Activated B cell treated with CpG ODN at 0.5 μM for 24 hours (primary cell): ENCODE measurements around the gene TICRR. TPM values are rescaled to one million over a fixed set of nuclear protein-coding genes. Genes with fewer than 3 reads are reported as not detected.

ENCODE experiments used
- ATAC-seq: fragments of 200-7000 bp; cut with Tn5 transposase; one replicate; pipeline ENCODE4 v1.10.0; 2021; ENCODE audit warnings: low read depth, mild to moderate bottlenecking, moderate library complexity
- CTCF ChIA-PET: fragments of 350-600 bp; sonication (Branson Sonifier 250); formaldehyde crosslinking; loops from one replicate; lab custom pipeline; 2021; ENCODE audit warnings: antibody characterized with exemption; lab: Charles Lee
- POLR2A ChIA-PET: fragments of 350-600 bp; sonication (Branson Sonifier 250); formaldehyde crosslinking; loops from one replicate; lab custom pipeline; 2021; ENCODE audit warnings: antibody characterized with exemption; lab: Charles Lee
- DNase-seq: peaks from one replicate; pipeline ENCODE4 v3.0.0; 2022
- H3K27ac Mint-ChIP-seq: one replicate; pipeline ENCODE4 v1.8.0; 2020; ENCODE audit warnings: mixed read lengths
- H3K27me3 Mint-ChIP-seq: one replicate; pipeline ENCODE4 v1.8.0; 2021; ENCODE audit warnings: mixed read lengths
- H3K36me3 Mint-ChIP-seq: one replicate; pipeline ENCODE4 v1.8.0; 2021; ENCODE audit warnings: low read depth, mixed read lengths
- H3K4me1 Mint-ChIP-seq: one replicate; pipeline ENCODE4 v1.8.0; 2021; ENCODE audit warnings: mixed read lengths
- H3K4me3 Mint-ChIP-seq: one replicate; pipeline ENCODE4 v1.8.0; 2020; ENCODE audit warnings: mild to moderate bottlenecking, mixed read lengths
- H3K9me3 Mint-ChIP-seq: one replicate; pipeline ENCODE4 v1.8.0; 2020; ENCODE audit warnings: mixed read lengths
- intact Hi-C: fragments of 100-400 bp; cut with micrococcal nuclease; formaldehyde crosslinking; loops from one replicate; pipeline ENCODE4 v1.15.1; 2024
- total RNA-seq: library from RNA; stranded (reverse); gene quantifications from 2 replicates; pipeline ENCODE4 v1.2.3, GENCODE V29; 2022
- TF ChIP-seq, protein P1 (sequence below): fragments of 200-600 bp; IDR thresholded peaks from one replicate; pipeline ENCODE4 v1.8.0; 2022; ENCODE audit warnings: antibody characterized with exemption, mild to moderate bottlenecking

The TICRR gene
- total RNA-seq, 1 donor from 2014 or later = 0.69 TPM

DNA sequence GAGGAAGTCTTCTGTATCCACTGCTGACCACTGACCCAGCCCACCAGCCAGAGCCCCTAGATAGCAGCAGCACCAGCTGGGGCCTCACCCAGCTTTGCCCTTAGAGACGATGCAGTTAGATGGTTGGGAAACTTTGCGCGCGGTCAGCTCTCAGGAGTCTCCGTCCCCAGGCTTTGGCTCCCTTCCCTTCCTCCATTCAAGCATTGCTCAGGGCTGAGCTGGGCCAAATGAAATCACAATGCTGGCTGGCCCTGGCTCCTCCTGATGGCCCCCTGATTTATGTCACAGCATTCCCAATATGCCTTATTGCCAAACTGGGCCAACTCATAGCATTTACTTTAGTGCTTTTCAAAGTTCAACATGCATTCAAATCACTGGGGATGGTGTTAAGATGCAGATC, 44.3 kb upstream of the TICRR start:
- Mint-ChIP-seq H3K36me3 (no peaks in the 10 kb centered on the region), H3K4me1 (no peaks in the 10 kb centered on the region), H3K4me3 (no peak overlapping the region), H3K27me3 (peaks cover 17% of the 10 kb centered on the region), H3K27ac (no peak overlapping the region), H3K9me3 (peaks cover 4% of the 10 kb centered on the region)
- TF ChIP-seq, protein P1, sequence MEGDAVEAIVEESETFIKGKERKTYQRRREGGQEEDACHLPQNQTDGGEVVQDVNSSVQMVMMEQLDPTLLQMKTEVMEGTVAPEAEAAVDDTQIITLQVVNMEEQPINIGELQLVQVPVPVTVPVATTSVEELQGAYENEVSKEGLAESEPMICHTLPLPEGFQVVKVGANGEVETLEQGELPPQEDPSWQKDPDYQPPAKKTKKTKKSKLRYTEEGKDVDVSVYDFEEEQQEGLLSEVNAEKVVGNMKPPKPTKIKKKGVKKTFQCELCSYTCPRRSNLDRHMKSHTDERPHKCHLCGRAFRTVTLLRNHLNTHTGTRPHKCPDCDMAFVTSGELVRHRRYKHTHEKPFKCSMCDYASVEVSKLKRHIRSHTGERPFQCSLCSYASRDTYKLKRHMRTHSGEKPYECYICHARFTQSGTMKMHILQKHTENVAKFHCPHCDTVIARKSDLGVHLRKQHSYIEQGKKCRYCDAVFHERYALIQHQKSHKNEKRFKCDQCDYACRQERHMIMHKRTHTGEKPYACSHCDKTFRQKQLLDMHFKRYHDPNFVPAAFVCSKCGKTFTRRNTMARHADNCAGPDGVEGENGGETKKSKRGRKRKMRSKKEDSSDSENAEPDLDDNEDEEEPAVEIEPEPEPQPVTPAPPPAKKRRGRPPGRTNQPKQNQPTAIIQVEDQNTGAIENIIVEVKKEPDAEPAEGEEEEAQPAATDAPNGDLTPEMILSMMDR = no peak
- ATAC-seq (no peak), DNase-seq (no peak)
- POLR2A ChIA-PET = no interaction called here
- intact Hi-C loops = no loop called here
- CTCF ChIA-PET = no interaction called here

DNA sequence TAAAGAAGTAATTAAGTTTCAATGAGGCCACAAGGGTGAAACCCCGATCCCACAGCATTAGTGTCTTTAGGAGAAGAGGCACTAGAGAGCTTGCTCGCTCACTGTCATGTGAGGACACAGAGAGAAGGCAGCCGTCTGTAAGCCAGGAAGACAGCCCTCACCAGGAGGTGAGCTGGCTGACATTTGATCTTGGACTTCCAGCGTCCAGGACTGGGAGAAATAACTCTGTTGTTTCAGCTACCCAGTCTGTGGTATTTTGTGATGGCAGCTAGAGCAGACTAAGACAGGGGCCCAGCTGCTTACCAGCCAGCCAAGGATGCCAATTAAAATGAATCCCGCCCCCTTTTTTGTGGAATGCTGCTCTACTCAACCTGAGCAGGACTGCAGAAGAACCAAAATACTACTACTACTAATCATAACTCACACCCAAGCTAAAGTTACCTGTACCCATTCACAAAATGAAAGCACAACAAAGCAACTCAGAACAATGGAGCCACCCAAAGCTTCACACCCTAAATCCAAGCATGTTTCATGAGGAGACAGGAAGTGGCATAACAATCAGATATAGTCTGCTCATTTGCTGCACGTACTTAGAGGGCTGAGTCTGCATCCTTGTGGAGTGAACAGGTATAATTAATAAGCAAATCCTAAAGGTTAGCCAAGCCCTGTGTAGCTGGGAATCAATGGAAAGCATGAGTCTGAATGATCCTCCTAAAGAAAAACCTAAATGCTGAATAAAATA, 43.3 kb upstream of the TICRR start:
- Mint-ChIP-seq H3K27me3 (peaks cover 15% of the 10 kb centered on the region), H3K4me1 (no peaks in the 10 kb centered on the region), H3K36me3 (no peaks in the 10 kb centered on the region), H3K4me3 (no peak overlapping the region), H3K27ac (no peak overlapping the region), H3K9me3 (peaks cover 4% of the 10 kb centered on the region)
- TF ChIP-seq, protein P1 = no peak
- ChIA-PET CTCF (no interaction called here), POLR2A (no interaction called here)
- intact Hi-C loops = no loop called here
- no peak for ATAC-seq
- DNase-seq = no peak

GRCh38 chr15:89533861-89534544, 41.3 kb upstream of the TICRR start:
- H3K4me1 Mint-ChIP-seq = no peaks in the 10 kb centered on the region
- H3K27ac Mint-ChIP-seq = no peak overlapping the region
- intact Hi-C loops = no loop called here
- no peak overlapping the region for H3K4me3 Mint-ChIP-seq
- TF ChIP-seq, protein P1 = no peak
- peaks cover 11% of the 10 kb centered on the region for H3K9me3 Mint-ChIP-seq
- ChIA-PET CTCF (no interaction called here), POLR2A (no interaction called here)
- no peak for DNase-seq
- peaks cover 3% of the 10 kb centered on the region for H3K36me3 Mint-ChIP-seq
- H3K27me3 Mint-ChIP-seq = peaks cover 10% of the 10 kb centered on the region
- ATAC-seq = no peak

- Mint-ChIP-seq H3K9me3 (peaks cover 14% of the 10 kb centered on the region), H3K27me3 (peaks cover 15% of the 10 kb centered on the region), H3K4me1 (no peaks in the 10 kb centered on the region), H3K4me3 (no peak overlapping the region), H3K36me3 (peaks cover 3% of the 10 kb centered on the region), H3K27ac (no peak overlapping the region)
- ChIA-PET POLR2A (no interaction called here), CTCF (no interaction called here)
- ATAC-seq (no peak), DNase-seq (no peak)
- intact Hi-C loops = no loop called here
- TF ChIP-seq, protein P1 = no peak
Observed at GRCh38 chr15:89539027-89539426, 36.2 kb upstream of the TICRR start.

GRCh38 chr15:89542369-89542768, 32.9 kb upstream of the TICRR start:
- ATAC-seq (no peak), DNase-seq (no peak)
- TF ChIP-seq, protein P1 = no peak
- intact Hi-C loops = no loop called here
- H3K9me3 Mint-ChIP-seq = peaks cover 12% of the 10 kb centered on the region
- peaks cover 17% of the 10 kb centered on the region for H3K27me3 Mint-ChIP-seq
- POLR2A ChIA-PET = no interaction called here
- H3K4me1 Mint-ChIP-seq = no peaks in the 10 kb centered on the region
- no peak overlapping the region for H3K4me3 Mint-ChIP-seq
- peaks cover 3% of the 10 kb centered on the region for H3K36me3 Mint-ChIP-seq
- no peak overlapping the region for H3K27ac Mint-ChIP-seq
- CTCF ChIA-PET = no interaction called here
